Fibroblast of pulmonary artery (primary cell): ENCODE measurements around the gene OR51D1.

ENCODE experiments used
- DNase-seq: peaks from one replicate; pipeline ENCODE4 v3.0.0-alpha.2; 2010; ENCODE audit warnings: low read depth
- H3K4me3 ChIP-seq: replicated peaks from 2 replicates; pipeline ENCODE4 v1.5.1; 2011; ENCODE audit warnings: low read depth, mild to moderate bottlenecking, control low read depth, low read length, moderate library complexity
- TF ChIP-seq, protein P1 (sequence below): IDR thresholded peaks from 2 replicates; pipeline ENCODE4 v1.5.1; 2011; ENCODE audit warnings: mild to moderate bottlenecking, control low read depth, low read length, inconsistent platforms; ENCODE audit errors: missing control alignments

Gene OR51D1

GRCh38 chr11:4607781-4608666 lies 29.3 kb upstream of the OR51D1 start, which contains the start of gene TRIM68:
Gene TRIM68 (minus strand): TSS chr11:4608231. CDS start chr11:4605504, 2,727 bp downstream.
- peak within 1 kb of the TSS; percentile 63 for H3K4me3 ChIP-seq
- peak; percentile 96 for DNase-seq
- TF ChIP-seq, protein P1, sequence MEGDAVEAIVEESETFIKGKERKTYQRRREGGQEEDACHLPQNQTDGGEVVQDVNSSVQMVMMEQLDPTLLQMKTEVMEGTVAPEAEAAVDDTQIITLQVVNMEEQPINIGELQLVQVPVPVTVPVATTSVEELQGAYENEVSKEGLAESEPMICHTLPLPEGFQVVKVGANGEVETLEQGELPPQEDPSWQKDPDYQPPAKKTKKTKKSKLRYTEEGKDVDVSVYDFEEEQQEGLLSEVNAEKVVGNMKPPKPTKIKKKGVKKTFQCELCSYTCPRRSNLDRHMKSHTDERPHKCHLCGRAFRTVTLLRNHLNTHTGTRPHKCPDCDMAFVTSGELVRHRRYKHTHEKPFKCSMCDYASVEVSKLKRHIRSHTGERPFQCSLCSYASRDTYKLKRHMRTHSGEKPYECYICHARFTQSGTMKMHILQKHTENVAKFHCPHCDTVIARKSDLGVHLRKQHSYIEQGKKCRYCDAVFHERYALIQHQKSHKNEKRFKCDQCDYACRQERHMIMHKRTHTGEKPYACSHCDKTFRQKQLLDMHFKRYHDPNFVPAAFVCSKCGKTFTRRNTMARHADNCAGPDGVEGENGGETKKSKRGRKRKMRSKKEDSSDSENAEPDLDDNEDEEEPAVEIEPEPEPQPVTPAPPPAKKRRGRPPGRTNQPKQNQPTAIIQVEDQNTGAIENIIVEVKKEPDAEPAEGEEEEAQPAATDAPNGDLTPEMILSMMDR, result no peak

DNA sequence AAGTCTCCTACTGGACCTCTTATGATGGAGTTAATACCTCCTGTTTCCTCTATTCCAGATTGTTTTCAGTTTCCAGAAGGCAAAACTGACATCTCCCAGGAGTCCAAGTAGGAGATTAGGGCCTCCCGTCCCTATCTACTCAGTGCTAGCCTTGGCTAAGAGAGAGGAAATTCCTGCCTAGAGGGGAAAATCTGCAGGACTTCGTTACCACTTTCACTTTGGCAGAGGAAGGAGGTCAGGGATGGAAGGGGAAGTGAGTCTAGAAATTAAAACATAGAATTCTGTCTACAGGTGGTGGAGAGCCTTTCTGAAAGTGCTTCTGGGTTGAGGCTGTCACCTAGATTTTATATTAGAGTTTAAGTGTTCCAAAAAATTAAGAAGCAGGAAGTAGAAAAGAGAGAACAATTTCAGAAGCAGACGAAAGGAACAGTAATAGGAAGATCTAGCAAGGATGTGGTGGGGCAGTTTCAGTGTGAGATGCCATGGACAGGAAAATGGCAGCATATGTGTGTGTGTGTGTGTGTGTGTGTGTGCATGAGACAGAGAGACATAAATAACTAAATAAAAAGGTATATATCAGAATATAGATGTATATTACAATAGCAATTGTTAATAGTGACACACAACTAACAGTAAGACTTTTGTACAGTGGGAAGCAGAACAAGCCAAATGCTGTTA lies 26.9 kb upstream of the OR51D1 start:
- TF ChIP-seq, protein P1, result no peak
- H3K4me3 ChIP-seq, result peak overlapping the region; percentile 32
- DNase-seq, result peak; percentile 37

DNA sequence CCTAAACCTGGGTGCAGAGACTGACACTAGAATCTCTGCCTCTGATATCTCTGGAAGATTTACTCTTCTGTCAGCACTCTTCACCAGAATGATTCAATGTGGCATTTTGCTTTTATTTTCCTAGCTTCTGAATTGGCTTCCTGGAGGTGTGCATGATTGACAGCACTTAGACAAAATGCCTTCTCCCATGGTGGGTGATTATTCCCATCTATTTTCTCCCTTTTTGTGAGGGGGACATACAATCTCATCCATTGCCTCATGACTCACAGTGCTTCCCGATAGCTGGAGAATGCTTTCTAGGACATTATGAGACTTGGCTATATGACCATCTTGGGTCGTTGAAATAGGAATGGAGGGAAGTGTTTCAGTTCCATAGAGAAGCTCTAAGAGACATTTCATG lies 25.3 kb upstream of the OR51D1 start:
- TF ChIP-seq, protein P1, result no peak
- DNase-seq, result no peak
- H3K4me3 ChIP-seq, result no peak overlapping the region

DNA sequence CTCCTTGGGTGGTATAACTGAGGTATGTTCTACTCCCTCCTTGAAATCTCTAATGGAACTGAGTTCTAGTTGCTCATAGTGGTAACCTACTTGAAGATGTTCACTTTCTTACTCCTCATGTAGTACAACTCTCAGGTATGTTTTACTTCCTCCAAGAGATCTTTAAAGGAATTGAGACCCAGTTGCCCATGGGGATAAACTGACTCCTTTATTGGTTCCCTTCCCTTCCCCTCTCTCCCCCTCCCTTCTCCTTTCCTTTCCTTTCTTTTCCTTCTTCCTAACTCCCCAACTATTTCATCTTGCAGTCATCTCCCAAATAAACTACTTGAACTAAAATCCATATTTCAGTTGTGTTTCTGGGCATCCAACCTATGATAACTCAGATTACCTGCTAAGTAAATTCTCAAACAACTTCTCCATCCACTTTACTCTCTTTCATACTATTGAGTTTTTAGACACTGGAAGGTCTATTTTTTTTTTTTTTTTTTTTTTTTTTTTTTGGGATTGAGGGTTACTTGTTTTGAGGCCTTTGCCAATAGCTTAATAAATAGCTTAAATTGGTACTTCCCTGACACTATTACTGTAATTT lies 21.3 kb upstream of the OR51D1 start:
- no peak for DNase-seq
- no peak overlapping the region for H3K4me3 ChIP-seq
- TF ChIP-seq, protein P1, result no peak

DNA sequence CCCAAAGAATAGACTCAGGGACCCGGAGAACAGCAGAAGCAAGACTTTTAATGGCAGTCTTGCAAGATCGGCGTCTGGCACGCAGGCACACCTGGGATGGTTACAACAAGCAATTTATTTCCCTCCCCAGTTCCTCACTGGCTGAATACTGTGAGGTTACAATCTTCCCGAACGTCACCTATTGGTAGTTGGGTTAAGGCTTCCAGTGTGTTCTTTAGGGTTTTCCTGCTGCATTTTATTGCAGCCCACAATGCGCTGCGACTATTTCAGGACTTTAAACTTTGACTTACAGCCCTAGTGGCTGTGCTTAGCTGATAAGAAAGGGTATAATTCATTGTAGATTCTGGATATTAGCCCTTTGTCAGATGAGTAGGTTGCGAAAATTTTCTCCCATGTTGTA lies 17.8 kb upstream of the OR51D1 start:
- H3K4me3 ChIP-seq, result no peak overlapping the region
- DNase-seq, result no peak
- TF ChIP-seq, protein P1, result no peak

GRCh38 chr11:4626207-4627099 lies 10.8 kb upstream of the OR51D1 start:
- no peak overlapping the region for H3K4me3 ChIP-seq
- TF ChIP-seq, protein P1, result peak; percentile 71
- DNase-seq, result peak; percentile 84
